DOHH2 (cell line): Measurements from ENCODE around the gene R3HDM2.

ENCODE experiments used
- H3F3A ChIP-seq: fragments of 200-600 bp; sonication (generic), shearing (Covaris generic); 2 replicates; pipeline ENCODE4 v1.6.0; 2016; ENCODE audit warnings: antibody characterized with exemption, mild to moderate bottlenecking; ENCODE audit not compliant: control insufficient read depth, insufficient read depth
- H3K27ac ChIP-seq: fragments of 200-600 bp; sonication (generic); 2 replicates; pipeline ENCODE4 v1.5.1; 2014; ENCODE audit warnings: low read depth, mild to moderate bottlenecking, low read length, moderate library complexity
- H3K27me3 ChIP-seq: fragments of 200-600 bp; sonication (generic); 2 replicates; pipeline ENCODE4 v1.6.1; 2014; ENCODE audit warnings: mild to moderate bottlenecking, low read length, mixed read lengths; ENCODE audit not compliant: control insufficient read depth
- H3K36me3 ChIP-seq: fragments of 200-600 bp; sonication (generic); 2 replicates; pipeline ENCODE4 v1.6.1; 2014; ENCODE audit warnings: mild to moderate bottlenecking, low read length, moderate library complexity, mixed read lengths; ENCODE audit not compliant: control insufficient read depth
- H3K4me1 ChIP-seq: fragments of 200-600 bp; sonication (generic); 2 replicates; pipeline ENCODE4 v1.6.1; 2014; ENCODE audit warnings: mild to moderate bottlenecking, low read length, mixed read lengths; ENCODE audit not compliant: control insufficient read depth
- H3K4me2 ChIP-seq: fragments of 200-600 bp; sonication (generic); 2 replicates; pipeline ENCODE4 v1.6.0; 2014; ENCODE audit warnings: mild to moderate bottlenecking, low read length, moderate library complexity
- H3K4me3 ChIP-seq: fragments of 200-600 bp; sonication (generic); 2 replicates; pipeline ENCODE4 v1.5.1; 2014; ENCODE audit warnings: mild to moderate bottlenecking, low read length, mixed read lengths
- H3K79me2 ChIP-seq: fragments of 200-600 bp; sonication (generic); 2 replicates; pipeline ENCODE4 v1.6.1; 2014; ENCODE audit warnings: mild to moderate bottlenecking, low read length, mixed read lengths; ENCODE audit not compliant: control insufficient read depth
- H3K9me2 ChIP-seq: fragments of 200-600 bp; sonication (generic); replicated peaks from 2 replicates; pipeline ENCODE4 v1.6.1; 2014; ENCODE audit warnings: mild to moderate bottlenecking, low read length, mixed read lengths; ENCODE audit not compliant: control insufficient read depth
- H3K9me3 ChIP-seq: fragments of 200-600 bp; sonication (generic); 2 replicates; pipeline ENCODE4 v1.6.1; 2014; ENCODE audit warnings: antibody characterized with exemption, low read length, mixed read lengths; ENCODE audit not compliant: control insufficient read depth, insufficient read depth
- H4K20me1 ChIP-seq: fragments of 200-600 bp; sonication (generic); 2 replicates; pipeline ENCODE4 v1.6.0; 2014; ENCODE audit warnings: low read depth, mild to moderate bottlenecking, antibody characterized with exemption, low read length, moderate library complexity; ENCODE audit not compliant: control insufficient read depth, insufficient read depth
- EZH2phosphoT487 ChIP-seq: fragments of 200-600 bp; sonication (generic); IDR thresholded peaks from 2 replicates; pipeline ENCODE4 v1.6.1; 2017; ENCODE audit warnings: borderline replicate concordance, mild to moderate bottlenecking, antibody characterized with exemption, low read length, moderate library complexity, mixed read lengths
- TF ChIP-seq, protein P1 (sequence below): fragments of 200-600 bp; sonication (generic); IDR thresholded peaks from one replicate; pipeline ENCODE4 v1.5.1; 2014; ENCODE audit warnings: antibody characterized with exemption, mild to moderate bottlenecking, low read depth, low read length; ENCODE audit not compliant: poor library complexity, severe bottlenecking

The R3HDM2 gene

GRCh38 chr12:57272337-57273151, 158.3 kb downstream of the R3HDM2 start:
- H3K4me3 ChIP-seq, result no peak overlapping the region
- TF ChIP-seq EZH2phosphoT487, result no peak
- TF ChIP-seq, protein P1, sequence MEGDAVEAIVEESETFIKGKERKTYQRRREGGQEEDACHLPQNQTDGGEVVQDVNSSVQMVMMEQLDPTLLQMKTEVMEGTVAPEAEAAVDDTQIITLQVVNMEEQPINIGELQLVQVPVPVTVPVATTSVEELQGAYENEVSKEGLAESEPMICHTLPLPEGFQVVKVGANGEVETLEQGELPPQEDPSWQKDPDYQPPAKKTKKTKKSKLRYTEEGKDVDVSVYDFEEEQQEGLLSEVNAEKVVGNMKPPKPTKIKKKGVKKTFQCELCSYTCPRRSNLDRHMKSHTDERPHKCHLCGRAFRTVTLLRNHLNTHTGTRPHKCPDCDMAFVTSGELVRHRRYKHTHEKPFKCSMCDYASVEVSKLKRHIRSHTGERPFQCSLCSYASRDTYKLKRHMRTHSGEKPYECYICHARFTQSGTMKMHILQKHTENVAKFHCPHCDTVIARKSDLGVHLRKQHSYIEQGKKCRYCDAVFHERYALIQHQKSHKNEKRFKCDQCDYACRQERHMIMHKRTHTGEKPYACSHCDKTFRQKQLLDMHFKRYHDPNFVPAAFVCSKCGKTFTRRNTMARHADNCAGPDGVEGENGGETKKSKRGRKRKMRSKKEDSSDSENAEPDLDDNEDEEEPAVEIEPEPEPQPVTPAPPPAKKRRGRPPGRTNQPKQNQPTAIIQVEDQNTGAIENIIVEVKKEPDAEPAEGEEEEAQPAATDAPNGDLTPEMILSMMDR, result no peak
- H3K27me3 ChIP-seq, result no peaks in the 10 kb centered on the region
- H3K27ac ChIP-seq, result no peak overlapping the region
- H3F3A ChIP-seq, result no peaks in the 10 kb centered on the region
- H3K36me3 ChIP-seq, result peaks cover 41% of the 10 kb centered on the region
- no peaks in the 10 kb centered on the region for H3K9me3 ChIP-seq
- no peaks in the 10 kb centered on the region for H3K9me2 ChIP-seq
- H3K4me1 ChIP-seq, result 0 out of 2 replicates have a peak, but pooled peaks cover 2% of the 10 kb centered on the region
- no peaks in the 10 kb centered on the region for H3K79me2 ChIP-seq
- H4K20me1 ChIP-seq, result no peaks in the 10 kb centered on the region
- H3K4me2 ChIP-seq, result no peak overlapping the region

GRCh38 chr12:57270966-57271470, 159.8 kb downstream of the R3HDM2 start:
- Histone ChIP-seq H3K4me1 (no peaks in the 10 kb centered on the region), H3K9me3 (no peaks in the 10 kb centered on the region), H3K36me3 (peaks cover 47% of the 10 kb centered on the region), H3F3A (no peaks in the 10 kb centered on the region), H3K27me3 (no peaks in the 10 kb centered on the region), H4K20me1 (no peaks in the 10 kb centered on the region), H3K27ac (no peak overlapping the region), H3K4me2 (no peak overlapping the region), H3K79me2 (no peaks in the 10 kb centered on the region), H3K9me2 (no peaks in the 10 kb centered on the region), H3K4me3 (no peak overlapping the region)
- TF ChIP-seq EZH2phosphoT487, result no peak
- TF ChIP-seq, protein P1, result no peak

GRCh38 chr12:57268264-57268663, 162.6 kb downstream of the R3HDM2 start:
- H3K79me2 ChIP-seq, result no peaks in the 10 kb centered on the region
- no peaks in the 10 kb centered on the region for H3K27me3 ChIP-seq
- peaks cover 47% of the 10 kb centered on the region for H3K36me3 ChIP-seq
- H3F3A ChIP-seq, result peaks cover 4% of the 10 kb centered on the region; the same call in 1 of the 2 replicates
- no peaks in the 10 kb centered on the region for H3K9me2 ChIP-seq
- H4K20me1 ChIP-seq, result no peaks in the 10 kb centered on the region
- H3K4me3 ChIP-seq, result no peak overlapping the region
- TF ChIP-seq EZH2phosphoT487, result no peak
- TF ChIP-seq, protein P1, result no peak
- no peak overlapping the region for H3K4me2 ChIP-seq
- peaks cover 7% of the 10 kb centered on the region for H3K4me1 ChIP-seq
- H3K27ac ChIP-seq, result no peak overlapping the region
- H3K9me3 ChIP-seq, result no peaks in the 10 kb centered on the region
